Thyroid gland (tissue), 4 donors: Measurements from ENCODE around the gene SIGLEC6. TPM values are rescaled to one million over a fixed set of nuclear protein-coding genes. Genes with fewer than 3 reads are reported as not detected.

ENCODE experiments used
- DNase-seq, 2 donors: peaks; one replicate each; pipeline ENCODE4 v3.0.0-alpha.2; 2019
- H3K27ac ChIP-seq, 3 donors: fragments of 200-600 bp; sonication (generic); 1 replicate in 2 of 3; 2 replicates in 1 of 3; pipeline ENCODE4 v1.5.1; 2016 to 2019; ENCODE audit warnings: mild to moderate bottlenecking in 1 of 3, moderate library complexity in 1 of 3
- H3K27me3 ChIP-seq: fragments of 200-600 bp; sonication (generic); one replicate; pipeline ENCODE4 v1.5.1; 2019
- H3K36me3 ChIP-seq, 2 donors: fragments of 200-600 bp; sonication (generic); one replicate each; pipeline ENCODE4 v1.5.1; 2016 to 2019
- H3K4me1 ChIP-seq, 2 donors: fragments of 200-600 bp; sonication (generic); one replicate each; pipeline ENCODE4 v1.5.1; 2017 to 2019
- H3K4me3 ChIP-seq, 3 donors: fragments of 200-600 bp; sonication (generic); replicated peaks in 1 of 3; 1 replicate in 2 of 3; 2 replicates in 1 of 3; pipeline ENCODE4 v1.5.1; 2016; ENCODE audit warnings: mild to moderate bottlenecking in 1 of 3
- H3K9me3 ChIP-seq: fragments of 200-600 bp; sonication (generic); one replicate; pipeline ENCODE4 v1.5.1; 2017
- POLR2A ChIP-seq, 2 donors: fragments of 450-650 bp; IDR thresholded peaks; one replicate each; pipeline ENCODE4 v1.6.1; 2017; ENCODE audit warnings: antibody characterized with exemption in 2 of 2, mild to moderate bottlenecking in 2 of 2, moderate library complexity in 1 of 2
- WGBS, 2 donors: methylation state at CpG; one replicate each; pipeline ENCODE4 v1.1.5; 2017; 5-methylcytosine and 5-hydroxymethylcytosine counted together
- intact Hi-C: fragments of 100-400 bp; cut with DNase I; formaldehyde crosslinking; loops from one replicate; pipeline ENCODE4 v1.15.1; 2023
- small RNA-seq: library from RNA; depleted of rRNA; stranded (forward); fragments of <200 nt; gene quantifications from one replicate; pipeline ENCODE3, GENCODE V24; 2016
- total RNA-seq, 4 donors: library from RNA; depleted of rRNA; stranded (reverse); fragments of >200 nt; gene quantifications; one replicate each; pipeline ENCODE4 v1.2.3, GENCODE V29; 2016
- TF ChIP-seq, protein P1 (sequence below), 6 experiments: fragments of 200-600 bp in 3 of 6; fragments of 450-650 bp in 3 of 6; sonication (generic) in 3 of 6; IDR thresholded peaks; one replicate each; pipeline ENCODE4 v1.5.1; 2016 to 2019; ENCODE audit warnings: antibody characterized with exemption in 6 of 6, mild to moderate bottlenecking in 2 of 6, inconsistent platforms in 1 of 6, moderate library complexity in 1 of 6

The SIGLEC6 gene
- total RNA-seq, 4 donors from 2014 or later: not detected

DNA sequence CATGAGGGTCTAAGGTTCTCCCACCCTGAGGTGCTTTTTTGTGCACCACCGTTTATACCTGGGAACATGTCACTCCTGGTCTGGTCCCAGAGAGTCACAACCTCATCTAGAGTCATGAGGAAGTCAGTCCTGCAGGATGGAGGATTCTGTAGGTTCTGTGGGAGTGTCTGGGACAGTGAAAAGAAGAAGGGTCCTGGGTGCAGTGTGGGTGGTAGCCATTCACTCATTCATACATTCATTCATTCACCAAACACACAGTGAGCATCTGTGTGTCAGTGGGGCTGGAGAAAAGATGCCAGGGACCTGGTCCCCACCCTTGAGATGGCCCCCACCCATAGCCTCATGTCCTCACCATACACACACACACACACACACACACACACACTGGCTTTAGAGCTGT lies 61.8 kb downstream of the SIGLEC6 start:
- Histone ChIP-seq H3K4me1 (no peaks in the 10 kb centered on the region), H3K36me3 (no peaks in the 10 kb centered on the region), H3K27me3 (no peaks in the 10 kb centered on the region), H3K4me3 (no peak overlapping the region), H3K9me3 (no peaks in the 10 kb centered on the region), H3K27ac (no peak overlapping the region)
- 33 to 90% methylated on average over 1 of the region's 1 CpG for WGBS, 2 donors
- no peak for TF ChIP-seq POLR2A (IDR thresholded peaks at IDR 0.05)
- TF ChIP-seq, protein P1, sequence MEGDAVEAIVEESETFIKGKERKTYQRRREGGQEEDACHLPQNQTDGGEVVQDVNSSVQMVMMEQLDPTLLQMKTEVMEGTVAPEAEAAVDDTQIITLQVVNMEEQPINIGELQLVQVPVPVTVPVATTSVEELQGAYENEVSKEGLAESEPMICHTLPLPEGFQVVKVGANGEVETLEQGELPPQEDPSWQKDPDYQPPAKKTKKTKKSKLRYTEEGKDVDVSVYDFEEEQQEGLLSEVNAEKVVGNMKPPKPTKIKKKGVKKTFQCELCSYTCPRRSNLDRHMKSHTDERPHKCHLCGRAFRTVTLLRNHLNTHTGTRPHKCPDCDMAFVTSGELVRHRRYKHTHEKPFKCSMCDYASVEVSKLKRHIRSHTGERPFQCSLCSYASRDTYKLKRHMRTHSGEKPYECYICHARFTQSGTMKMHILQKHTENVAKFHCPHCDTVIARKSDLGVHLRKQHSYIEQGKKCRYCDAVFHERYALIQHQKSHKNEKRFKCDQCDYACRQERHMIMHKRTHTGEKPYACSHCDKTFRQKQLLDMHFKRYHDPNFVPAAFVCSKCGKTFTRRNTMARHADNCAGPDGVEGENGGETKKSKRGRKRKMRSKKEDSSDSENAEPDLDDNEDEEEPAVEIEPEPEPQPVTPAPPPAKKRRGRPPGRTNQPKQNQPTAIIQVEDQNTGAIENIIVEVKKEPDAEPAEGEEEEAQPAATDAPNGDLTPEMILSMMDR (IDR thresholded peaks at IDR 0.05): no peak
- intact Hi-C loops: loop anchor here (5.0 to 10.0 kb wide), 2 partner anchors 185 to 308 kb away; no protein-coding TSS in a partner anchor
- DNase-seq: no peak

DNA sequence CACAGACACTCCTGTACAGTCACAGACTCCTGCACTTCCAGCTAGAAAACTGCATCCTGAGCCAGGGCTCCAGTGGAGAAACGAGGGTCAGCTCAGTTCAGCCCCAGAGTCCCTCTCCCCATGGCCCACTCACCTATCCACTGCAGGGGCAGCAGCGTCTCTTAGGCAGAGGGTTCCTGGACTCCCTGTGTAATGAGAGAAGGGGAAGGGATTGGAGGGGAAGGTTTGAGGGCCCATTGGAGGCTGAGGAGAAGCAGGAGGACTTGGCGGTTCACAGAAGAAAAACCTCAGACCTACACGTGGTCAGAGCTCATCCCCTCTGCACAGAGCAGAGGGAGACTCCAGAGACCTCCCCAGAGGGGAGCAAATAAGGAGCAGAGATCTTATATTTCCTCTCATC lies 62.3 kb downstream of the SIGLEC6 start:
- no peaks in the 10 kb centered on the region for H3K36me3 ChIP-seq
- no peak for DNase-seq
- H3K4me3 ChIP-seq: no peak overlapping the region
- 43 to 52% methylated on average over 4 of the region's 4 CpGs for WGBS, 2 donors
- no peak overlapping the region for H3K27ac ChIP-seq
- no peaks in the 10 kb centered on the region for H3K27me3 ChIP-seq
- intact Hi-C loops: no loop called here
- TF ChIP-seq POLR2A (IDR thresholded peaks at IDR 0.05): no peak
- TF ChIP-seq, protein P1 (IDR thresholded peaks at IDR 0.05): no peak
- no peaks in the 10 kb centered on the region for H3K4me1 ChIP-seq
- H3K9me3 ChIP-seq: no peaks in the 10 kb centered on the region

DNA sequence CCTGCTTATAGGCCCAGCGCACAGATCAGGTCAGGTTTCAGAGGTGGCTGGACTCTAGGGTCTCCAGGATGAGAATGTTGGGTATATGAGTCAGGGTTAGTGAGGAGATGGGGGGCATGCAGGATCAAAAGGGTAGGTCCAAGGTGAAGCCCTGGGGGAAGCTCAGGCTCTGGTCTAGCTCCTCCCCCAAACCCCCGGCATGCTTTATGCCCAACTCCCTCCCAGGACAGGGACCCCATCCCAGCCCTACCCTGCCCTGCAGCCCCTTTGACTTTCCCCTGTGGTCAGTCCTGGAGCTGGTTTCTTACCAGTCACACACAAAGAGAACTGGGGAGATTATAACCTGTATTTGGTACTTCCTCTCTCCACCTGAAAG lies 62.9 kb downstream of the SIGLEC6 start:
- Histone ChIP-seq H3K27me3 (no peaks in the 10 kb centered on the region), H3K27ac (no peak overlapping the region), H3K4me3 (no peak overlapping the region), H3K4me1 (no peaks in the 10 kb centered on the region), H3K9me3 (no peaks in the 10 kb centered on the region), H3K36me3 (no peaks in the 10 kb centered on the region)
- no peak for TF ChIP-seq POLR2A (IDR thresholded peaks at IDR 0.05)
- TF ChIP-seq, protein P1 (IDR thresholded peaks at IDR 0.05): no peak
- 77 to 85% methylated on average over 2 of the region's 2 CpGs for WGBS, 2 donors
- intact Hi-C loops: no loop called here
- DNase-seq: no peak

DNA sequence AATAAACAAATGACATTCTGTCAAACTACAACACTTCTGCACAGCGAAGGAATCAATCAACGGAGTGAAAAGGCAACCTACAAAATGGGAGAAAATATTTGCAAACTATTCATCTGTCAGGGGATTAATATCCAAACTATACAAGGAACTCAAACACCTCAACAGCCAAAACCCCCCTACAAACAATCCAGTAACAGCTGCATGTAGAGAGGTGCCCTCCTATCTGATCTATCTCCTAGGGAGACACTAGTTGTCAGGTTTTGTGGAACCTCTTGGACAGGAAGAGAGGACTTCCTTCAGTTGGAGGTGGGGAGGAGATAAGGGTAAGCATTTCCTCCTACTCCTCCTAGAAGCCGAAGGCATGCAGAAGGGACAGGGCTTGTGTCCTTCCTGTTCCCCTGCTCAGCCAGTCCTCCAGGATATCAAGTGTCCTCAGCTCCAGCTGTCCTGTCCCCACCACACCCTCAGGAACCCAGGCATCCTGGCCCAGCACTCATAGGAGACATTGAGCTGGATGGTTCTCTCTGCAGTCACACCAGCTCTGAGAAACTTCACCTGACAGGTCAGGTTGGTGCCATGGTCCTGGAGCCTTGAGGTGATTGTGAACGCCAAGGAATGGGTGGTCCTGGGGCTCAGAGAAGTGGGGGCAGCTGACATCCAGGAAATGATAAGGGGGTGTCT lies 63.5 kb downstream of the SIGLEC6 start:
- no peaks in the 10 kb centered on the region for H3K4me1 ChIP-seq
- WGBS, 2 donors: 57 to 72% methylated on average over 4 of the region's 4 CpGs
- no peaks in the 10 kb centered on the region for H3K27me3 ChIP-seq
- H3K9me3 ChIP-seq: no peaks in the 10 kb centered on the region
- no peak for TF ChIP-seq POLR2A (IDR thresholded peaks at IDR 0.05)
- TF ChIP-seq, protein P1 (IDR thresholded peaks at IDR 0.05): no peak
- no peak for DNase-seq
- intact Hi-C loops: no loop called here
- no peak overlapping the region for H3K4me3 ChIP-seq
- H3K27ac ChIP-seq: no peak overlapping the region
- no peaks in the 10 kb centered on the region for H3K36me3 ChIP-seq

Small RNA genes within 50 kb of the gene (small RNA-seq; reads per million reads assigned to genes)
- not detected for gene AC020914.3

Other genes with a start within 250 kb of the SIGLEC6 start
- under 1 TPM in 1 of 4 donors, not detected in 3; 0.54 TPM for gene IGLON5, start 220.0 kb downstream of the SIGLEC6 start, total RNA-seq
- gene VSIG10L, start 189.5 kb downstream of the SIGLEC6 start, total RNA-seq: under 1 TPM; 0.21 to 0.56 (median 0.28) TPM
- gene ETFB, start 165.3 kb downstream of the SIGLEC6 start, total RNA-seq: 100 to 1,000 TPM in 2 of 4 donors, 10 to 100 TPM in 2; 73.1 to 177 (median 129) TPM
- not detected for gene CLDND2, start 162.7 kb downstream of the SIGLEC6 start, total RNA-seq
- 1 to 10 TPM in 1 of 4 donors, under 1 TPM in 1, not detected in 2; 0.54 to 2.2 TPM for gene NKG7, start 159.0 kb downstream of the SIGLEC6 start, total RNA-seq
- gene LIM2, start 143.7 kb downstream of the SIGLEC6 start, total RNA-seq: not detected
- gene C19orf84, start 141.1 kb downstream of the SIGLEC6 start, total RNA-seq: under 1 TPM in 1 of 4 donors, not detected in 3; 0.40 TPM
- 1 to 10 TPM; 1.3 to 5.3 (median 2.9) TPM for gene SIGLEC10, start 114.0 kb downstream of the SIGLEC6 start, total RNA-seq
- gene SIGLEC8, start 73.2 kb downstream of the SIGLEC6 start, total RNA-seq: under 1 TPM in 2 of 4 donors, not detected in 2; 0.45 to 0.49 TPM
- not detected for gene CEACAM18, start 53.1 kb downstream of the SIGLEC6 start, total RNA-seq
- gene SIGLEC12, start 29.9 kb downstream of the SIGLEC6 start, total RNA-seq: under 1 TPM in 1 of 4 donors, not detected in 3; 0.11 TPM
- 10 to 100 TPM in 1 of 4 donors, 1 to 10 TPM in 3; 9.0 to 12.9 (median 9.4) TPM for gene ZNF175, start 39.6 kb upstream of the SIGLEC6 start, total RNA-seq
- under 1 TPM in 3 of 4 donors, not detected in 1; 0.27 to 0.92 (median 0.44) TPM for gene SIGLEC5, start 98.7 kb upstream of the SIGLEC6 start, total RNA-seq
- 1 to 10 TPM in 2 of 4 donors, under 1 TPM in 1, not detected in 1; 0.22 to 6.2 (median 1.7) TPM for gene SIGLEC14, start 115.2 kb upstream of the SIGLEC6 start, total RNA-seq
- 10 to 100 TPM; 11.9 to 26.2 (median 20.4) TPM for gene SPACA6, start 161.7 kb upstream of the SIGLEC6 start, total RNA-seq
- 1 to 10 TPM in 2 of 4 donors, not detected in 2; 1.1 to 1.5 TPM for gene HAS1, start 192.3 kb upstream of the SIGLEC6 start, total RNA-seq
- 1 to 10 TPM; 1.7 to 5.8 (median 3.3) TPM for gene FPR1, start 220.2 kb upstream of the SIGLEC6 start, total RNA-seq
- gene FPR2, start 229.5 kb upstream of the SIGLEC6 start, total RNA-seq: under 1 TPM in 3 of 4 donors, not detected in 1; 0.11 to 0.94 (median 0.39) TPM